HG03342 (cell line): Measurements from ENCODE around the gene ZMAT3.
A peak's percentile ranks its signal among the peaks of the same experiment; 100 is the strongest.
"Not testable (repeated sequence)": the region's sequence is repeated elsewhere in the genome, so short reads cannot be mapped to it uniquely, and the experiment has no call there.

Experiments used
- ATAC-seq: cut with Tn5 transposase; IDR thresholded peaks from one replicate; pipeline ENCODE4 v1.9.1; 2021; ENCODE audit warnings: mild to moderate bottlenecking, moderate library complexity; ENCODE audit not compliant: unreplicated experiment

ZMAT3 gene, protein sequence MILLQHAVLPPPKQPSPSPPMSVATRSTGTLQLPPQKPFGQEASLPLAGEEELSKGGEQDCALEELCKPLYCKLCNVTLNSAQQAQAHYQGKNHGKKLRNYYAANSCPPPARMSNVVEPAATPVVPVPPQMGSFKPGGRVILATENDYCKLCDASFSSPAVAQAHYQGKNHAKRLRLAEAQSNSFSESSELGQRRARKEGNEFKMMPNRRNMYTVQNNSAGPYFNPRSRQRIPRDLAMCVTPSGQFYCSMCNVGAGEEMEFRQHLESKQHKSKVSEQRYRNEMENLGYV

DNA sequence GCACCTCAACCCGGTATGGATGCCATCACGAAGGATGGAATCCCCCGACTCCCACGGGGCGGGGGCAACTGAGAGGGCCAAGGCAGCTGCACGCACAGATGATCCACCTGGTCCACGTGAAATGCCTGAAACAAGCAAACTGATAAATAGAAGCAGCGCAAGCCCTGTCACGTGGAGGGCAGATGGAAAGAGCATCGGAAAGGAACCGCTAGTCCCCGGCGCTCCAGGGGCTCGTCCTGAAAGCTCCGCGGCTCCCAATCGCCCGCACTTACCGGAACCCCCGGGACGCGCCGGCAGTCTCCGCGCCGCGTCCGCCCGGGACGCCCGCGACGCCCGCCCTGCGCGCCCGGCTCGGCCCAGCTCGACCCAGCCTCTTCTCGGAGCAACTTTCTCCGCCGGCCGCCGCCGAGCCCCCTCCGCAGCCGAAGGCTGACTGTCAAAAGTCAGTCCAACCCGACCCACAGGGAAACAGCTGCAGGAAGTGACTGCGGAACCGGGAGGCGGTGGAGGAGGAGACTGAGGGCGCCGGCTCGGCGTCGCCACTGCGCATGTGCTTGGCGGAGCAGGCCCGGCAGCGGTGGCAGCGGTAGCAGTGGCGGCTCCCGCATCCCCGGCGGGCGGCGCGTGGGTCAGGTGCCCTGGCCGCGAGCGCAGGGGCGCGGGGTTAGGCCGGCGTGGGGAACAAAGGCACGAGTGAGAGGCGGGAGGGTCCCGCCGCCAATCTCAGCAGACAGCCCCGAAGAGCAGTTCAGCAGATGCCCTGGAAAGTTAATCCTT is at the start of gene ZMAT3:
TSS of gene ZMAT3 (minus strand) at position 487 of the 777 bp plus-strand sequence. CDS start 4,057 bp downstream, outside the sequence.
- ATAC-seq = peak; percentile 63

DNA sequence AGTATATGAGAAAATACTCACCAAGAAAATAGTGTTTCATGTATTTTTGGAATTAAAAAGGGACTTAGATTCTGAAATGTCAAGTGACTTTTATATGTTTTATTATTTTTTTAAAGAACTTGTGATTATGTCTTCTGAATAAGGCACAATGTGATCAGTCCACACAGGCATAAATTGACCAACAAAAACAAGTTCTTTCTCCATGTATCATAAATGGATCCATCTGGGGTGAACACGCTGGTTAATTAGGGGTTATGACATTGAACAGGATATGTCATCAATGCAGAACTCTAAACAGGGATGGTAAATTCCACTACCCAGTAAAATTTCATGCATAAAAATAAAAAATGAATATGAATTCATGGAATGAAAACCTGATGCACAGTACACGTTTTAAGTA is 45.2 kb upstream of the ZMAT3 start:
- no peak for ATAC-seq

DNA sequence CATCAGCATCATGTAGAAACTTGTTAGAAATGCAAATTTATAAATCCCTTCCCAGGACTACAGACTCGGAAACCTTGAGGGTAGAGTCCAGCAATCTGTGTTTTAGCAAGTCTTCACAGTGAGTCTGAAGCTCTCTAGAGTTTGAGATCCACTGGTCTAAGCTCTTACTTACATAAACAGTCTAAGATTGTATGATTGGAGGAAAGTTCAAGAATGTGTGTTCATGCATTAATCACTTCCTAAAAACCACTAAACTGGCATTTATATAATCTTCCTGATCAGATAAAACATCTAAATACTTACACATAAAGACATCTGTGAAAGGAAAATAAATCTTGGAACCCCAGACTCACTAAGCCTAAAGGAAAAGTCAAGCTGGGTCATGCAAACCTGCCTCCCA is 43.8 kb upstream of the ZMAT3 start:
- not testable (repeated sequence) for ATAC-seq

DNA sequence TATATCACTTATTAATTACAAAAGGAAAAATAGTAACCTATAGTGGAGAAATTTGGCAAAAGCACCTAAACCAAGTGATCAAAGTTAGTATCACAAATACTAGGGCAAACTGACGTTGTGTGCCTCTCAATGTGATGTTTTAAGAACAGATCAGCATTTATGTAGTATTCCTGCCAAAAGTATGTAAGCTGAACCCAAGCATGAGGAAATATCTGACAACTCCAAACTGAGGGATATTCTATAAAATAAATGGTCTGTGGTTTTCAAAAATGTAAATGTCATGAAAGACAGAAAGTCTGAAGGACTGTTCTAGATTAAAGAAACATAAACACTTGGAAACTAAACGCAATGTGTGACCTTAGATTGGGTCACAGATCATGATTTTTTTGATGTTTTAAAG is 42.3 kb upstream of the ZMAT3 start:
- ATAC-seq = no peak

DNA sequence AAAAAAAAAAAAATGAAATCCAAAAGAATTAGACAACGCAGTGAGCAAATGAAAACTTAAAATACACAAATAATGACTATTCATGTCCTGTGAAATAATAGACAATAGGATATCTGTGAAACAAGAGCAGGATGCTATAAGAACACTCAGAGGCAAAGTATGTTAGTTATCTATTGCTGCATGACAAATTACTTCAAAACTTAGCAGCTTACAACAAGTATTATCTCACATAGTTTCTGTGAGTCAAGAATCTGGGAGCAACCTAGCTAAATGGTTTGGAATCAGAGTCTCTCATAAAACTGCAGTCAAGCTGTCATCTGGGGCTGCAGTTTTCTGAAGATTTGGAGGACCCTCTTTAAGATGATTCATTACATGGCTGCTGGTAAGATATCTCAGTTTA is 36.5 kb upstream of the ZMAT3 start:
- no peak for ATAC-seq

DNA sequence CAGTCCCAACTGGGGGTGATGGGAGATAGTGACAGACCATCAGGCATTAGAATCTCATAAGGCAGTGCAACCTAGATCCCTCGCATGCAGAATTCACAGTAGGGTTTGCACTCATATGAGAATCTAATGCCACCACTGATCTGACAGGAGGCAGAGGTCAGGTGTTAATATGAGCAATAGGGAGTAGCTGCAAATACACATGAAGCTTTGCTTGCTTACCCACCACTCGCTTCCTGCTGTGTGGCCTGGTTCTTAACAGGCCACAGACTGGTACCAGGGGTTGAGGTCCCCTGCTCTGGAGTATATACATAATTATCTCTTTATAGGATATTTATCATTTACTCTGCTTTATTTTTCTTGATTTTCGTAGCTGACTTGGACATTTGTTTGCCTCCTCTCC is 36.0 kb upstream of the ZMAT3 start:
- no peak for ATAC-seq

DNA sequence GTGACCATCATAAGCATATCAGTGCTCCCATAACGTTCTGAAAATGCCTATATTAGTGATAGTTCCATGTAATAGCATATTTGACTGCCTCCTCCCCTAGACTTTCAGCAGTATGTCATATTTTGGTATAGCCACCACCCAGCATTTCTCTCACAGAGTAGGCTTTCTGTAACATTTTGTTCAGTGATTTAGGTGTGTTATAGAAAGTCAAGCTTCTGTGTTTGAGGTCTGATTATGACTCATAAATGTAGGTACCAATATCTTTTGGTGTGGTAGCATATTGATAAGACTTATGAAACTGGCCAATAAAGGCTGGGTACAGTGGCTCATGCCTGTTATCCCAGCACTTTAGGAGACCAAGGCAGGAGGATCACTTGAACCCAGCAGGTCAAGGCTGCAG is 34.3 kb upstream of the ZMAT3 start:
- ATAC-seq = no peak

DNA sequence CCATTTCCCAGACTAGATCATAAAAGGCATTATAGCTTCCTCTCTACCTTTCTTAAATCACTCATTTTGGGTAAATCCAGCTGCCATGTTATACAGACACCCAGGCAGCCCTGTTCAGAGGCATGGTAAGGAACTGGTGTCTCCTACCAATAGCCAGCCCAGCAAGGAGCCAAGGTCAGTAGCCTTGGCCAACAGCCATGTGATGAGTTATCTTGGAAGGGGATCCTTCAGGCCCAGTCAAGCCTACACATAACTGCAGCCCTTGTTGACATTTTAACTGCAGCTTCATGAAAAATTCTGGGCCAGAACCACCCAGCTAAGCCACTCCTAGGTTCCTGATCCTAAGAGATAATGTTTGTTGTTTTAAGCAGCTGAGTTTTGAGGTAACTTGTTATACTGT is 29.0 kb upstream of the ZMAT3 start:
- no peak for ATAC-seq

DNA sequence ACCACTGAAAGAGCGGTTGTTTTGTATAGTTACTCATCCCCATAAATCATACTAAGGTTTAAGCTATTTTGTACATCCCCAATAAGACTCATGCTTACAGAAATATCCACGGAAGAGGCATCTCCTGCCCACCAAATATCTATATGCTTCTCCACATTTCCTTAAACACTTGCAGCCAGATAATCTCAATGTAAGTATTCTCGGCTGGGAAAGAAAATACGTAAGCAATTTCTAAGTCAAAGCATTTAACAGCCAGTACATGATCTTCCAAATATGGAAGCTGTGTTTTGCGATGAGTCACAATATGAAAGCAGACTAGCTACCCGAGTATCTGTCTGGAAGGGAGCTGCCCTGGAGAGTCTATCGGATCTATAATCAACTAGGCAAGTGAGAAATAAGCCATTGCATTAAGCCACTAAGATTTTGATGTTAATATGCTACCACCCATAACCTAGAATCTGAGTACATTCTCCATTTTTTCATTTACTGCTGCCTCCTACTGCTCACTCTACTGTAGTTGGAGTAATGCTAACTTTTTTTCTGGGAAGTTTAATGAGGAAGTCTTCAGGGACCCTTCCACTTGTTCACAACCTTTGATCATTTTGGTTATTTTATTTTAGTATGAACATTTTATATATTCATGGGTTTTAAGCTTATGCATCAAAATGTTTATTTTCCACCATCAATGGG is 26.9 kb upstream of the ZMAT3 start:
- ATAC-seq = no peak

DNA sequence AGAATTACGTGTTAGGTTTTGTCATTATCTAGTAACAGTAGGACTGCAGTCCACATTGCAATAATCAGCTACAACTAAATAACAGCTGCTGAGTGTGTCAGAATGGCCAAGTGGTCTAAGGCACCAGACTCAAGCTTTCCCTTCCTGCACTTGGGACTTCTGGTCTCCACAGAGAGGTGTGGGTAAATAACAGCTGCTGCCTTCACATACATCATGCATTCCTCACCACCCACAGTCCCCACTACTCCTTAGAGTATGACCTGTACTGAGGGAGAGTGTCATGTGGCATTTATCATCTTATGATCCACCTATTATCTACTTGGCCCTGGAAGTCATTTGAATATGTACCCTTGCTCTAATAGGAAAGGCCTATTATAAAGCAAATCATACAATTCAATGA is 22.2 kb upstream of the ZMAT3 start:
- no peak for ATAC-seq

DNA sequence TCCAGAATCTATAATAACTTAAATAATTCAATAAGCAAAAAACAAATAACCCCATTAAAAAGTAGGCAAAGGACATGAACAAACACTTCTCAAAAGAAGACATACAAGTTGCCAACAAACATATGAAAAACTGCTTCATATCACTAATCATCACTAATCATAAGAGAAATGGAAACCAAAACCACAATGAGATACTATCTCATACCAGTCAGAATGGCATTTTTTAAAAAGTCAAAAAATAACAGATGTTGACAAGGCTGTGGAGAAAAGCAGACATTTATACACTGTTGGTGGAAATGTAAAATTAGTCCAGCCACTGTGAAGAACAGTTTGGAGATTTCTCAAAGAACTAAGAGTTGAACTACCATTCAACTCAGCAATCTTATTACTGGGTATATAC is 19.5 kb upstream of the ZMAT3 start:
- peak; percentile 62 for ATAC-seq

DNA sequence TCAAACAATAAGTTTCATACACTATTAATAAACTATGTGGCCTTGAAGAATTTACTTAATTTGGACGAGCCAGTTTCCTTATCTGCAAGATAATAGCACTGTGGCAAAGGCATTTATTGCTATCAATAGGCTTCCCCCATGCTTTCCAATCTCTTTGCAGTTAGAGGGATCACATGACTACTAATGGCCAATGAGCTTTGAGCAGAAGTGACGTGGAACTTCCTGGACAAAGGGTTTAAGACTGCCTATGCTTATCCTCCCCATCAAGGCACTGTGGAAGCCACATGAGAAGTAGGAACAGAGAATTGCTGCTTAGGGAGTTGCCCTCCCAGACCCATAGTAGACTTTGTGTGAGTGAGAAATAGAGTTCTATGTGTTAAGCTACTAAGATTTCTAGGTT is 16.7 kb upstream of the ZMAT3 start:
- no peak for ATAC-seq

DNA sequence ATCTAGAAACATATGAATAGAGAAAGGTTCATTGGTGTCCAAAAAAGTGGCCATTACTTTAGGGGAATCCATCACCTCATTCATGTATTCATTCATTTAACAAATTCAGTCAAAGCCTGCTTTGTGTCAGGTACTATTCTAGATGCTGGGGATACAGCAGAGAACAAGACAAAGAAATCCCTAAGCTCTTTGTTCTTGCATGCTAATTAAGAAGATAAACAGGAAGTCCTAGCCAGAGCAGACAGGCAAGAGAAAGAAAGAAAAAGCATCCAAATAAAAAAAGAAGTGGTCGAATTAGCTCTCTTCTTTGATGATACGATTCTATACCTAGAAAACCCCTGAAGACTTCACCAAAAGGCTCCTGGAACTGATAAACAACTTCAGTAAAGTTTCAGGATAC is 12.4 kb upstream of the ZMAT3 start:
- peak; percentile 59 for ATAC-seq

DNA sequence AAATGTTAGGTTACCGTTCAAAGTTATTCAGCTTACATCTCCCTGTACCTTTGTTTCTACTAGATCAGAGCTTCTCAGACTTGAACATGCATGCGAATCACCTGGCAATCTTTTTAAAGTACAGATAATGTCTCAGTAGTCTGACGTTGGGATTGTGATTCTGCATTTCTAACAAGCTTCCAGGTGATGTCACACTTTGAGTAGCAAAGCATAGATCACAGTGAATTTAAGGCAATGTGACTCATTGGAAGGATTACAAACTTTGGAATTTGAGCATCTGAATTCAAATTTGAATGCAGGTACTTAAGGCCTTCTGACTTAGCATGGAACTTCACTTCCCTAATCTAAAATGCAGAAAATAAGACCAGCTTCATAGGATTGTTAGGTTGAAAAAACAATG is 10.8 kb upstream of the ZMAT3 start:
- no peak for ATAC-seq

DNA sequence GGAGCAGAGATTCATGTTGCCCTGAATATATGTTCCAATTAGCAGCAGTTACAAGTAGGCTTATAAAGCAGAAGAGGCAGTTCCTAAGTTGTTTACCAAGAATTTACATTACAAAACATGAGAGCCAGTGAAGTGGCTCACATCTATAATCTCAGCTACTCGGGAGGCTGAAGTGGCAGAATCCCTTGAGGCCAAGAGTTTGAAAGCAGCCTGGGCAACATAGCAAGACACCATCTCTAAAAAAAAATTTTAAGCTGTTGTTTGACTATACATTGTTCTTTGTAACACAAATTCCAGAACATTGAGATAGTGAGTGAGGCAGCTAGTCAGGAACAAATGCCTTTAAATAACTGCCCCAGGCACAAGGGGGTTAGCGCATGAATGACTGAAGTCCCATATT is 10.3 kb upstream of the ZMAT3 start:
- ATAC-seq = no peak

DNA sequence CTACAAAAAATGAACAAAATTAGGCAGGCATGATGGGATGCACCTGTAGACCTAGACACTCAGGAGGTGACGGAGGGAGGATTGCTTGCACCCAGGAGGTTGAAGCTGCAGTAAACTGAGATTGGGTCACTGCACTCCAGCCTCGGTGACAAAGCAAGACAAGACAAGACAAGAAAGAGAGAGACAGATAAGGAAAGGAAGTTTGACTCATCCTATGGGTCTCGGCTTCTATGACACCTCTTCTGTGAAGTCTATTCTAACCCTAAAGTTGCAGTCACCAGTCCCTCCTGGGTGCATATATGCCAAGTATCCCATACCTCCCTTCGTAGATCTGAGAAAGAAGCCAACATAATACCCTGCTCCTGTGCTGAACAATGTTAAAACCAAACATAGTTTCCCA is 7.9 kb upstream of the ZMAT3 start:
- no peak for ATAC-seq

DNA sequence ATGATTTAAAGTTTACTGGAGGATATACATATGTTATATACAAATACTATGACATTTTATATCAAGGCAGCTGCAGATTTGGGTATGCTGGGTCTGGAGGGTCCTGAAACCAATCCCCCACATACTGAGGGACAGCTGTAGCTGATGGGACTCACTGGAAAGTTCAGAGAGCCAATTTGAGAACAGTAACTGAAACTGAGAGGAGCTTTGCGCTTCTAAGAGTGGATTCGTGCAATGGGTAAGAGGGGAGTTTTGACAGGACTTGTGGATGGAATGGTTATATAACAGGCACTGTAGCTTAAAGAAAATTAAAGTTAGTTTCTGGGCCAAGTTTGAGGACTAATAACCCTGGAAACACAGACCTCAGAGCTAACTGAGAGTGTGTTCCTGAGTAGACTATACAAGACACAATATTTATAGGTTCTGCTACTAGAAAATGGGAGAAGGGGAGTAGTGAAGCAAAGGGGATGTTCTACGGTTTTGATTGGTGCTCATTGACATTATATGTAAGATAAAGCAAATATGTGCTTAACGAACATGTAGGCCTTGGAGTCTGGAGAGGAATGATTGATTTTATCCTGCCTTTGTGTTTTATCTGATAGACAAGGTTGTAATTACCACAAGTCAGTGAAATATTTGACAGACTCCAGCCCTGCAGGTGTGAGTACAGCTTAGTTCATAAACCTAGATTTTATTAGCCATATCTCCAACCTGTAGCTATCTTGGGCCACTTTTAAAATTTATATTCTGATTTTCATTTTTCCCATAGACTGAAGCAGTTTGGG is 4.8 kb upstream of the ZMAT3 start:
- peak; percentile 40 for ATAC-seq

DNA sequence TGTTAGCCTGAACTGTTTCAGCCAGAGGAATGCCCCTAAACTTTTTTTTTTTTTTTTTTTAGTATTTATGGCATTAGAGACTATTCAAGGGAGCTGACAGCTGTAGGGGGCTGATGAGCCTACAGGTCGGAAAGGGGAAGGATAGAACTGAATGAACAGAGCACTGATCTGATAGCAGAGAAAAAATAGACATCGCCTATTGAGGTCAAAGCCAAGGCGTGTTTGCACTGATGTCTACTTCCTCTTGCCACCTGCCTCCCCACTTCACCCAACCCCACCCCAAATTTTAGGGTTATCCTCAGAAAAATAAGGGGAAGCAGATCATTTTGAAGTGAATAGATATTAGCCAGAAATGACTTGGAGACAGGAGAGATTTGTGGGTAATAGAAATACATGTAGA is 3.0 kb upstream of the ZMAT3 start:
- ATAC-seq = peak; percentile 26

DNA sequence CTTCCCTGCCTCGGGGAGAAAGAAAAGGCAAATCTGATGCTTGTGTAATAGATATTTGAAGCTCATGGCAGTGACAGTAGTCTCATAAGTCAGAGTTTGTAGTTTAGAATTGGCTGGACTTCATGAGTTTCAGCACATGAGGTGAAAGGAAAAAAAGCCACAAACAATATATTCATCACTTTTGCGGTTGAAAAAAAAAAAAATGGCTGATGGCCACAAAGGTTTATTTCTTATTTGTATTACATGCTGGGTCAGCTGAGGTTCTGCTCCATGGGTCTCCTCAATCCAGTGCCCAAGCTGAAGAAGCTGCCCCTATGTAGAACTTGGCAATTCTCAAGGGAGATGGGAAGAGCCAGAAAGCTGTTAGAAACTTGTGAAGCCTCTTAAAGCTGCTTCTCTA is 2.2 kb upstream of the ZMAT3 start:
- no peak for ATAC-seq

DNA sequence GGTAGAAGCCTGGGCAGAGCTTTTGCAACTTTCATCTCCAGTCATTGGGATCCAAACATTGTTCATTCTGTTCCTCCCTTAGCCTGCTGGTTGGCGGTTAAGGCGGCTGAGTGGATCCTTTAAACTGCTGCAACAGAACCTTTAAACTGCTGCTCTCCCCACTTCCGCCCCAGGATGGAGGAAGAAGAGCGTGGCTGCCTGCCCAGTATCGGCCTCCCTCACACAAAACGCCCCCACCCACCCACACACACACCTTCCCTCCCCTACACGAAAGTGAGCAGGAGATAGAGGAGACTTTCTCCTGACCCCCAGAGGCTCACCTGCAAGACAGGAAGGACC is 460 bp upstream of the ZMAT3 start:
- ATAC-seq = peak; percentile 18

DNA sequence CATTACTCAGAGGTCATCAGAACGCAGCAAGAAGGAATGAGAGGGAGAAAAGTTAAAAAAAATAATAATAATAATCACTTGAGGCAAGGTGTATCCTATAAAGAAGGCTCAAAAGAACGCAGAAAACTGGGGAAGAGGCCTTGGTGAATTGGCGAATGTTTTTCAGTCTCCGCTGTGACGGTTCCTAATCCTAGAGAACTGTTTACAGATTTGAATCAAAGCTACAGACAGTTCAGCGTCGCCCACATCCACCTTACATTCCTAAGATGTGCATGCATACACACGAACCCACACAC is 634 bp downstream of the ZMAT3 start:
- no peak for ATAC-seq
